ENCODE results near the gene WIPF3.

- TF ChIP-seq POLR2A (IDR thresholded peaks at IDR 0.05), result no peak
- no peak for TF ChIP-seq POLR2AphosphoS5 (IDR thresholded peaks at IDR 0.05)
Observed at GRCh38 chr7:29765490-29765889, 40.8 kb upstream of the WIPF3 start.

All from stomach (tissue), 4 donors.